GM10248 (cell line): ENCODE measurements around the gene NRXN2.

Source experiments
- CTCF ChIA-PET: fragments of 300-600 bp; sonication (Branson Sonifier 250); formaldehyde crosslinking; extraction: SDS; loops from one replicate; lab custom pipeline; 2021; ENCODE audit warnings: antibody characterized with exemption; lab: Yijun Ruan, JAX
- POLR2A ChIA-PET: fragments of 350-650 bp; sonication (Branson Sonifier 250); formaldehyde crosslinking; extraction: SDS; loops from one replicate; lab custom pipeline; 2020; ENCODE audit warnings: antibody characterized with exemption; lab: Yijun Ruan, JAX
- DNase-seq: peaks from one replicate; pipeline ENCODE4 v3.0.0; 2012; ENCODE audit errors: extremely low spot score
- CTCF ChIP-seq: IDR thresholded peaks from 2 replicates; pipeline ENCODE4 v1.5.1; 2012; ENCODE audit warnings: mild to moderate bottlenecking, low read depth; ENCODE audit errors: extremely low read depth, missing control alignments, control extremely low read depth

The NRXN2 gene

GRCh38 chr11:64759722-64760719, 37.0 kb upstream of the NRXN2 start, which contains the start of gene PYGM:
TSS of gene PYGM (minus strand) at chr11:64759974. CDS start at chr11:64759898, 76 bp downstream.
- peak; percentile 25 for DNase-seq
- CTCF ChIA-PET: interaction anchor here (0.9 to 2.0 kb wide), 5 partner anchors 8 to 24 kb away, joined by 3 to 9 read pairs (median 3); partner anchors contain the start of gene SF1
- TF ChIP-seq CTCF: no peak
- POLR2A ChIA-PET: interaction anchor here (0.6 to 2.0 kb wide), 5 partner anchors 10 to 576 kb away, joined by 3 to 6 read pairs (median 4); partner anchors contain the start of gene SF1

GRCh38 chr11:64759131-64759721, 36.2 kb upstream of the NRXN2 start:
- CTCF ChIA-PET: interaction anchor here (0.9 to 2.0 kb wide), 5 partner anchors 8 to 23 kb away, joined by 3 to 9 read pairs (median 3); partner anchors contain the start of gene SF1
- TF ChIP-seq CTCF: no peak
- POLR2A ChIA-PET: interaction anchor here (0.6 to 2.0 kb wide), 2 partner anchors 15 to 19 kb away, joined by 4 read pairs; partner anchors contain the start of gene SF1
- peak; percentile 10 for DNase-seq

- POLR2A ChIA-PET: interaction anchor here (0.9 kb wide), 1 partner anchor 13 kb away, joined by 3 read pairs; no protein-coding TSS in a partner anchor
- DNase-seq: peak; percentile 22
- CTCF ChIA-PET: interaction anchor here (0.9 to 1.8 kb wide), 4 partner anchors 9 to 14 kb away, joined by 3 to 9 read pairs (median 3); partner anchors contain the start of gene RASGRP2
- TF ChIP-seq CTCF: no peak
These were observed 35.5 kb upstream of the NRXN2 start for GRCh38 chr11:64758330-64759079.

GRCh38 chr11:64757549-64758329, 34.7 kb upstream of the NRXN2 start:
- DNase-seq: peak; percentile 11
- ChIA-PET CTCF (interaction anchor here (0.9 to 1.6 kb wide), 3 partner anchors 10 to 15 kb away, joined by 3 read pairs; partner anchors contain the start of gene RASGRP2), POLR2A (interaction anchor here (0.9 kb wide), 1 partner anchor 13 kb away, joined by 3 read pairs; no protein-coding TSS in a partner anchor)
- TF ChIP-seq CTCF: no peak

GRCh38 chr11:64755681-64756361, 32.8 kb upstream of the NRXN2 start:
- no peak for TF ChIP-seq CTCF
- peak; percentile 8 for DNase-seq
- CTCF ChIA-PET: interaction anchor here (1.3 to 1.4 kb wide), 2 partner anchors 8 to 401 kb away, joined by 4 to 6 read pairs; no protein-coding TSS in a partner anchor
- POLR2A ChIA-PET: interaction anchor here (0.5 kb wide), 1 partner anchor 144 kb away, joined by 5 read pairs; no protein-coding TSS in a partner anchor
